OCI-M1 (cell line): ENCODE measurements around the gene CALHM4.
"Not testable (repeated sequence)": the region's sequence is repeated elsewhere in the genome, so short reads cannot be mapped to it uniquely, and the experiment has no call there.

Source experiments
- DNase-seq: peaks from one replicate; lab custom pipeline; 2025; lab: John Stamatoyannopoulos, UW

Gene CALHM4

DNA sequence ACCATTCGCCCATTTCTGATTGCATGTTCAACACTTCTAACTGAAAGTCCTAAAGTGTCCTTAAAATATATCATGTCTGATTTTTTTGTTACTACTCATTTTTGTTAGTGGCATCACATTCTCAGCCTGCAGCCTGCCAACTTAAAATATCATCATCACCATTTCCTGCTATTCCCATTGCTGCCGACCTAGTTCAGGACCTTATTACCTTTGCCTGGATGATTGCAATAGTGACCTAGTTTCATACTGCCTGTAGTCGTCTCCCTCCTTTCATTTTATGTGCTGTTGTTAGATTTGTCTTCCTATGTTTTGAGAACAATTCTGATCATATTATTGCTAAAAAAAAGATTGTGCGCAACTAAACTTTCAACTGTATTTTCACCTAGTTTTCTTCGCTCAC, 23.9 kb downstream of the CALHM4 start:
- no peak for DNase-seq

DNA sequence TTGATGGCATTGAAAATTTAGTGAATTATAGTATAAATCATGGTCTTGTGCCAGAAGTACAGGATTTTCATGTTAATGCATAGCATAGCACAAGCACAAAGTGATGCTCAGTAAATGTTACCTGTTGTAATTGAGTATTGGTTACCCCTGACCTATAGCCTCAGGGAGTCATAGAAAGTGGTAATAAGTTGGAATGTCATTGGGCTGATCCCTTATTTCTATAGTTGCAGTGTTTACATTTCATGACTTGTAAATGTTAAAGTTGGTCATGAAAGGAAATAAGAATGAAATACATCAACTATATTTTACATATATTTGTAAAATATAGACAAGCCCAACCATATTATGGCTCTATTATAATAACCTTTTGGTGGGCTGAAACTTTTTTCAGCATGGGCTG, 24.8 kb downstream of the CALHM4 start:
- no peak for DNase-seq

DNA sequence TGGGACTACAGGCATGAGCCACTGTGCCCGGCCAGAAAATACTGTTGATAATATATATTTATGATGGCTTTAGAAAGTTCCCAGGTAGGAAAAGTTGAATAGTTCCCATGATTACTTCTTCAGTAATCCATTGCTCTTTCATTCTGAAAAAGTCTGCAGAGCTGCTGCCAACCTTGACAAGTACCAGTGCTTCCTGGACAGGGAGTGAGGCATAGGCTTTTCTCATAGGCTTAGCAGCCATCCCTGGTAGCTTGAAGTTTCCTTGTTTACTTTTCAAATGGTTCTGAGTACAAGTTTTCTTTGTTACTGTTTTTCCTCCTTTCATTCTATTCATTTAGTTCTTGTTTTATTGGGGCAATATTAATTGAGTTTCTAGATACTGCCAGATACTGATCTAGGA, 25.6 kb downstream of the CALHM4 start:
- no peak for DNase-seq

DNA sequence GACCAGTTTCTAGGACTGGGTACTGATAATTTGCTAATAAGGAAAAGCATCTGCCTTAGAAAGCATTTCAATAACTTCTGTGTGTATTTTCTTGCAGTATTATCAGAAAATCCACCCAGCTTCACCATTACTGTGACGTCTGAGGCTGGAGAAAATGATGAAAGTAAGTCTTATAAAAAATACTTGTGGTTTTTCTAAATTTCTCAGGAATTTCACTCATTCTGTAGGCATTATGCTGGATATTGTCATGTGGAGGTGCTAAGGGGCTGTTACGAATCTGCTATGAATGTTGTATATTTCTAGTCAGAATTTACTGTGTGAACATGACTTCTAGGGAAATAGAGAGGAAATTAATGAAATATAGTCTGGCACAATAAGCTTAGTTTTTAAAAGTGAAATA, 26.6 kb downstream of the CALHM4 start:
- no peak for DNase-seq

DNA sequence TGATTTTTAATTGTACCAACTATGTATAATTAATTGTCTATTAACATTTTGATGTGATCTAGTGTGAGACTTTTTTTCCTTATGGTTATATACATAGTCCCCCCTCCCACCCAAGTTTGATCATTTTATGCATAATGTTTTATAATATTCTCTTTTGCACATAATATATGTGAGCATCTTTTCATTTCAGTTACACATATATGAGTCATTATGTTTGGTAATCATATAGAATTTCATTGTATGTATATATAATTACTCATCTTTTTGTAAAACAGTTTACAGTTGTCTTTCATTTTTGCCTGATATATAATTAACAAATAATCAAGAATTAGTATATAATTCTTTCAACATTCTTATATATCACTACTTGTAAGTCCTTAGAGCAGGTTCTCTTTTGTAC, 32.7 kb downstream of the CALHM4 start:
- DNase-seq = no peak

DNA sequence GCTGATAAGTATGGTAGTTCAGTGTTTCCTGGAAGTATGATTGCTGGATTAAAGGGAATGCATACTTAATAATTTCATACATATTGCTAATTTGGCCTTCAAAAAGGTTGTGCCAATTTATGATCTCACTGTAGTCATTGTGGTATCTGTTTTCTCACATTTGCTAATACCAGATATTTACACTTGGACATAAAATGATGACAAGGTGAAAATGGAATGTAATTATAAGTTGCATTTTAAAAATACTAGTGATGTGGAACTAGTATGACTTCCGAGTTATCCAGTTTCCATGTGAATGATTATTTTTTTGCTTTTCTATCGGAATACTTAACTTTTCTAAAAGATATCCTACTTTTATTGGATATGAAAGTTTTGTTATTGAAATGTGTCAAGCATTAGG, 33.2 kb downstream of the CALHM4 start:
- DNase-seq = no peak

DNA sequence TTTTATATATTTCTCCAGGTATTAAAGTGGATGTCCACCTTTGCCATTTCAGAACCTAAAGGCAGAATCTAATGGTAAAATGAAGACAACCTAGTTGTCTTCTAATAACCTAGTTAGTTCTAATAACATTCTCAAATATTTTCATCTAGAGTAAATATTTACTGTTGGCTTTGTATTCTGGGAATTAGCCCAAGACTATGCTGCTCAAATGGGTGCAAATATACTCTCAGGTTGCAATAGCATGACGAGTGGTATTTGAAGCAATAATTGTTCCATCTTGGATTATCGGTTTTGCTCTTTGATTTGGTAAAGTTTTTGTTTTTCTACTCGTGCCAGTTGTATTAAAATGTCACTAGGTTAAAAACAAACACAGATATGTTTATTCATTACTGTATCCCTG, 41.7 kb downstream of the CALHM4 start:
- no peak for DNase-seq

- DNase-seq = peak; percentile 23
Measured at GRCh38 chr6:116596815-116597214, 43.3 kb downstream of the CALHM4 start.

- not testable (repeated sequence) for DNase-seq
Measured at GRCh38 chr6:116603916-116604315, 50.4 kb downstream of the CALHM4 start.

DNA sequence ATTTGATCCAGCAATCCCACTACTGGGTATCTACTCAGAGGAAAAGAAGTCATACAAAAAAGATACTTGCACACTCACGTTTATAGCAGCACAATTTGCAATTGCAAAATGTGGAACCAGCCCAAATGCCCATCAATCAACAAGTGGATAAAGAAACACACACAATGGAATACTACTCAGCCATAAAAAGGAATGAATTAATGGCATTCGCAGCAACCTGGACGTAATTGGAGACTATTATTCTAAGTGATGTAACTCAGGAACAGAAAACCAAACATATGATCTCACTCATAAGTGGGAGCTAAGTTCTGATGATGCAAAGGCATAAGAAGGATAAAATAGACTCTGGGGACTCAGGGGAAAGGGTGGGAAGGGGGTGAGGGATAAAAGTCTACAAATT, 51.3 kb downstream of the CALHM4 start:
- DNase-seq = not testable (repeated sequence)

DNA sequence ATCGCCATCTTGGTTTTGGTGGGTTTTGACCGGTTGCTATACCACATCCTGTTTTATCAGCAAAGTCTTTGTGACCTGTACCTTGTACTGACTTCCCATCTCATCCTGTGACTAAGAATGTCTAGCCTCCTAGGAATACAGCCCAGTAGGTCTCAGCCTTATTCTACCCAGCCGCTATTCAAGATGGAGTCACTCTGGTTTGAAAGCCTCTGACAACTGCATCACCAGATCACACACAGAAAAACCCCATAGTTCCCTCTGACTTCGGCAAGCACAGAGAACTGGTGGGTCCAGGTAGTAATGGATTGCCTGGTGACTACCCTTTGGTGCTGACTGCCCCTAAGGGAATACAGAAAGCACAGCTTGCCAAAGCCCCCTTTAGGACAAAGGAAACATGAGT, 52.4 kb downstream of the CALHM4 start:
- no peak for DNase-seq
